Measurements from ENCODE around the gene C12orf56.

GRCh38 chr12:64352181-64352580, 38.4 kb downstream of the C12orf56 start:
- TF ChIP-seq CTCF (IDR thresholded peaks at IDR 0.05) (no peak), POLR2A (IDR thresholded peaks at IDR 0.05) (no peak)
